Glutamatergic neuron (in vitro differentiated cells): ENCODE results near the gene SMG6. TPM values are rescaled to one million over a fixed set of nuclear protein-coding genes. Genes with fewer than 3 reads are reported as not detected.

Experiments used
- DNase-seq: peaks from one replicate; pipeline ENCODE4 v3.0.0; 2022
- H3K27ac Mint-ChIP-seq: one replicate; pipeline ENCODE4 v1.8.0; 2020; ENCODE audit warnings: mild to moderate bottlenecking, mixed read lengths, inconsistent platforms; ENCODE audit not compliant: unreplicated experiment
- H3K27me3 Mint-ChIP-seq: one replicate; pipeline ENCODE4 v1.8.0; 2020; ENCODE audit warnings: mild to moderate bottlenecking, moderate library complexity, mixed read lengths, inconsistent platforms; ENCODE audit not compliant: unreplicated experiment
- H3K36me3 Mint-ChIP-seq: one replicate; pipeline ENCODE4 v1.8.0; 2020; ENCODE audit warnings: mild to moderate bottlenecking, mixed read lengths, inconsistent platforms; ENCODE audit not compliant: unreplicated experiment
- H3K4me1 Mint-ChIP-seq: one replicate; pipeline ENCODE4 v1.8.0; 2020; ENCODE audit warnings: mild to moderate bottlenecking, low read depth, mixed read lengths, inconsistent platforms; ENCODE audit not compliant: unreplicated experiment
- H3K4me3 Mint-ChIP-seq: one replicate; pipeline ENCODE4 v1.8.0; 2020; ENCODE audit warnings: mild to moderate bottlenecking, mixed read lengths, inconsistent platforms; ENCODE audit not compliant: unreplicated experiment
- H3K9me3 Mint-ChIP-seq: one replicate; pipeline ENCODE4 v1.8.0; 2020; ENCODE audit warnings: mild to moderate bottlenecking, moderate library complexity, mixed read lengths, inconsistent platforms; ENCODE audit not compliant: unreplicated experiment
- CTCF ChIP-seq: fragments of 200-600 bp; sonication (generic); IDR thresholded peaks from one replicate; pipeline ENCODE4 v1.5.0; 2021; ENCODE audit not compliant: partially characterized antibody, unreplicated experiment
- total RNA-seq: library from RNA; stranded (reverse); fragmentation: NEBNext Ultra II Directional; extraction: Animal tissue kit (Norgen Biotek cat#: 25700); gene quantifications from one replicate; pipeline ENCODE4 v1.2.1, GENCODE V29; 2021; ENCODE audit not compliant: unreplicated experiment

SMG6 gene
- total RNA-seq, 1 donor from 2014 or later: 42.7 TPM

- no peak for DNase-seq
- TF ChIP-seq CTCF: no peak
- no peaks in the 10 kb centered on the region for H3K36me3 Mint-ChIP-seq
- peaks cover 30% of the 10 kb centered on the region for H3K4me1 Mint-ChIP-seq
- peaks cover 1% of the 10 kb centered on the region for H3K9me3 Mint-ChIP-seq
- H3K27ac Mint-ChIP-seq: peak overlapping the region; percentile 60
- H3K4me3 Mint-ChIP-seq: peak overlapping the region; percentile 41
- H3K27me3 Mint-ChIP-seq: peaks cover 2% of the 10 kb centered on the region
Observed at GRCh38 chr17:2243953-2244352, 59.6 kb downstream of the SMG6 start.

DNA sequence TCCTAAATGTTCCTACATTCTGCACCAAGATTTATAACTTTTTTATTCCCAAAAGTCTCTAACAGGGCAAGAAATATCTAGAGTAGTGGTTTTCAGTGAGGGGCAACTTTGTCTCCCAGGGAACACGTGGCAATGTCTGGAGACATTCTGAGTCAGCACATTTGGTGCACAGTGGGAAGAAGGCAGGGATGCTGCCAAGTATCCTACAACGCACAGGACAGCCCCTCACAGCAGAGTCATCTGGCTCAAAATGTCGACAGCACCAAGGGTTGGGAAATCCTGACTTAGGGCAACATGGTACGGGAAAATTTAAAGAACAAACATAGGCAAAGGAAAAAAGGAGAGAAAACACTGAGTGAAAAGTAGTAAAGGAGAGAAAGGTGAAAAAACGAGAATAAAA, 61.8 kb downstream of the SMG6 start:
- no peak overlapping the region for H3K27ac Mint-ChIP-seq
- TF ChIP-seq CTCF: no peak
- peaks cover 38% of the 10 kb centered on the region for H3K4me1 Mint-ChIP-seq
- H3K4me3 Mint-ChIP-seq: no peak overlapping the region
- H3K36me3 Mint-ChIP-seq: no peaks in the 10 kb centered on the region
- no peak for DNase-seq
- peaks cover 1% of the 10 kb centered on the region for H3K9me3 Mint-ChIP-seq
- peaks cover 2% of the 10 kb centered on the region for H3K27me3 Mint-ChIP-seq

GRCh38 chr17:2240541-2240940, 63.0 kb downstream of the SMG6 start:
- Mint-ChIP-seq H3K9me3 (peaks cover 1% of the 10 kb centered on the region), H3K4me1 (peaks cover 47% of the 10 kb centered on the region), H3K27ac (peak overlapping the region; percentile 82), H3K36me3 (no peaks in the 10 kb centered on the region), H3K27me3 (peaks cover 4% of the 10 kb centered on the region), H3K4me3 (no peak overlapping the region)
- no peak for TF ChIP-seq CTCF
- no peak for DNase-seq

DNA sequence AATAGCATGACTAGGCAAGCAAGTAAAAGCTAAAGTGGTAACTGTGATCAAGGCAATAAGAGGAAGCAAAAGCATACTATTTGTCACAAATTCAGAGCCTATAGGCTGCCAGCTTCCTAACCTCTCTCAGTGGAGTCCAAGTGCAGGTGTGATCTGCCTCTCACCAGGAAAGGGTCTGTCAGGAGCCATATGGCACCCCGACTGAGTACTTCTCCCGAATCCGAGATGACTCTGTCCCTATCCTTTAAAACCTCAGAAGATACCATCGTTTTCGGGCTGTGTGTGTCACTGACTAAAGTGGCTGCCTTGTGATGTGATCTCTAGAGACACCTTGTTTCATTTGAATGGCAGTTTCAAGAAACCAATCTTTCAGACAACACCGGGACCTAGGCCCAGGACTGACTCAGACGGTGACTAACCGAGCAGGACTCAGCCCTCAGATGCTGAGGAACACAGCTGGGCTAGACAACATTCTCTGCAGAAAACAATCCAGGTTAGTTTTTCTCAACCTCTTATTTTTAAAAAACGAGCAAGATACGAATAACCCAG, 63.6 kb downstream of the SMG6 start:
- Mint-ChIP-seq H3K36me3 (no peaks in the 10 kb centered on the region), H3K27me3 (peaks cover 4% of the 10 kb centered on the region), H3K9me3 (peaks cover 1% of the 10 kb centered on the region), H3K4me1 (peaks cover 49% of the 10 kb centered on the region), H3K27ac (peak overlapping the region; percentile 82), H3K4me3 (peak overlapping the region; percentile 47)
- no peak for DNase-seq
- TF ChIP-seq CTCF: no peak

GRCh38 chr17:2239170-2239551, 64.4 kb downstream of the SMG6 start:
- peaks cover 4% of the 10 kb centered on the region for H3K27me3 Mint-ChIP-seq
- peaks cover 43% of the 10 kb centered on the region for H3K4me1 Mint-ChIP-seq
- TF ChIP-seq CTCF: no peak
- H3K9me3 Mint-ChIP-seq: peaks cover 1% of the 10 kb centered on the region
- H3K27ac Mint-ChIP-seq: no peak overlapping the region
- no peak overlapping the region for H3K4me3 Mint-ChIP-seq
- no peaks in the 10 kb centered on the region for H3K36me3 Mint-ChIP-seq
- DNase-seq: no peak
